Prostate gland (tissue), 2 donors: ENCODE results near the gene ARIH1. TPM values are rescaled to one million over a fixed set of nuclear protein-coding genes. Genes with fewer than 3 reads are reported as not detected.

Source experiments
- DNase-seq: peaks from one replicate; pipeline ENCODE4 v3.0.0-alpha.2; 2019; ENCODE audit warnings: low spot score
- H3K27ac ChIP-seq, 2 donors: fragments of 200-600 bp; sonication (generic); 2 replicates each; pipeline ENCODE4 v1.5.1; 2017 to 2019
- H3K27me3 ChIP-seq: fragments of 200-600 bp; sonication (generic); replicated peaks from 2 replicates; pipeline ENCODE4 v1.5.1; 2019; ENCODE audit not compliant: insufficient read depth
- H3K36me3 ChIP-seq, 2 donors: fragments of 200-600 bp; sonication (generic); 1 replicate in 1 of 2; 2 replicates in 1 of 2; pipeline versions ENCODE4 v1.5.1 to v1.8.1; 2017 to 2019
- H3K4me1 ChIP-seq: fragments of 200-600 bp; sonication (generic); replicated peaks from 2 replicates; pipeline ENCODE4 v1.5.1; 2019
- H3K4me3 ChIP-seq, 2 donors: fragments of 200-600 bp; sonication (generic); 2 replicates each; pipeline ENCODE4 v1.5.1; 2017 to 2019
- H3K9me3 ChIP-seq: fragments of 200-600 bp; sonication (generic); 2 replicates; pipeline ENCODE4 v1.5.1; 2017
- POLR2A ChIP-seq: fragments of 450-650 bp; IDR thresholded peaks from one replicate; pipeline ENCODE4 v1.6.1; 2016; ENCODE audit warnings: antibody characterized with exemption, mild to moderate bottlenecking
- POLR2AphosphoS5 ChIP-seq: sonication (generic); formaldehyde crosslinking; IDR thresholded peaks from one replicate; pipeline ENCODE4 v1.6.1; 2017; ENCODE audit warnings: antibody characterized with exemption
- WGBS: methylation state at CpG from one replicate; pipeline ENCODE4 v1.1.5; 2018; 5-methylcytosine and 5-hydroxymethylcytosine counted together
- intact Hi-C: fragments of 100-400 bp; cut with DNase I; formaldehyde crosslinking; loops from one replicate; pipeline ENCODE4 v1.14.2; 2022
- total RNA-seq, 2 donors: library from RNA; depleted of rRNA; stranded (reverse); fragments of >200 nt; gene quantifications; one replicate each; pipeline ENCODE4 v1.1.0, GENCODE V29; 2016
- TF ChIP-seq, protein P1 (sequence below), 4 experiments: fragments of 200-600 bp in 2 of 4; fragments of 450-650 bp in 2 of 4; sonication (generic) in 2 of 4; IDR thresholded peaks; 1 replicate in 3 of 4; 2 replicates in 1 of 4; pipeline ENCODE4 v1.5.1; 2016 to 2019; ENCODE audit warnings: antibody characterized with exemption in 4 of 4, mild to moderate bottlenecking in 2 of 4, moderate library complexity in 2 of 4

Gene ARIH1
- total RNA-seq, 2 donors from 2014 or later = 35.7 to 38.7 TPM

DNA sequence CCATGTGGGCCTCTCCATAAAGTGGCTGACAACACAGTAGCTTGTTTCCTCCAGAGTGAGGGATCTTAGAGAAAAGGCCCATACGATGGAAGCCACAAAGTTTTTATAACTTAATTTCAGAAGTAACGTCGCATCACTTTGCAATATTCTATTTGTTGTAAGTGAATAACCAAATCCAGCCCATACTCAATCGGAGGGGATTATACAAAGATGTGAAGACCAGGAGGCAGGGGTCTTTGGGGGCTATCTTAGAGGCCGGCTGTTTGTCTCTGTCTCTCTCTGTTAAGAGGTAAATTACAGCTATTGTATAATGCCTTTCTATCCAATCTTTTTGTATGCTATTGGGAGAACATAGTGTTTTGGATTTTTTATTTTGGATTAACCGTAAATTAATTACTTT, 9.1 kb downstream of the ARIH1 start:
- no peak for DNase-seq
- intact Hi-C loops = no loop called here
- TF ChIP-seq POLR2AphosphoS5 = no peak
- TF ChIP-seq, protein P1, sequence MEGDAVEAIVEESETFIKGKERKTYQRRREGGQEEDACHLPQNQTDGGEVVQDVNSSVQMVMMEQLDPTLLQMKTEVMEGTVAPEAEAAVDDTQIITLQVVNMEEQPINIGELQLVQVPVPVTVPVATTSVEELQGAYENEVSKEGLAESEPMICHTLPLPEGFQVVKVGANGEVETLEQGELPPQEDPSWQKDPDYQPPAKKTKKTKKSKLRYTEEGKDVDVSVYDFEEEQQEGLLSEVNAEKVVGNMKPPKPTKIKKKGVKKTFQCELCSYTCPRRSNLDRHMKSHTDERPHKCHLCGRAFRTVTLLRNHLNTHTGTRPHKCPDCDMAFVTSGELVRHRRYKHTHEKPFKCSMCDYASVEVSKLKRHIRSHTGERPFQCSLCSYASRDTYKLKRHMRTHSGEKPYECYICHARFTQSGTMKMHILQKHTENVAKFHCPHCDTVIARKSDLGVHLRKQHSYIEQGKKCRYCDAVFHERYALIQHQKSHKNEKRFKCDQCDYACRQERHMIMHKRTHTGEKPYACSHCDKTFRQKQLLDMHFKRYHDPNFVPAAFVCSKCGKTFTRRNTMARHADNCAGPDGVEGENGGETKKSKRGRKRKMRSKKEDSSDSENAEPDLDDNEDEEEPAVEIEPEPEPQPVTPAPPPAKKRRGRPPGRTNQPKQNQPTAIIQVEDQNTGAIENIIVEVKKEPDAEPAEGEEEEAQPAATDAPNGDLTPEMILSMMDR (IDR thresholded peaks at IDR 0.05) = no peak
- no peak for TF ChIP-seq POLR2A
- Histone ChIP-seq H3K4me3 (no peak overlapping the region), H3K27ac (no peak overlapping the region), H3K9me3 (no peaks in the 10 kb centered on the region), H3K36me3 (no peaks in the 10 kb centered on the region), H3K27me3 (no peaks in the 10 kb centered on the region), H3K4me1 (no peaks in the 10 kb centered on the region)
- 88% methylated on average over 6 of the region's 6 CpGs for WGBS

DNA sequence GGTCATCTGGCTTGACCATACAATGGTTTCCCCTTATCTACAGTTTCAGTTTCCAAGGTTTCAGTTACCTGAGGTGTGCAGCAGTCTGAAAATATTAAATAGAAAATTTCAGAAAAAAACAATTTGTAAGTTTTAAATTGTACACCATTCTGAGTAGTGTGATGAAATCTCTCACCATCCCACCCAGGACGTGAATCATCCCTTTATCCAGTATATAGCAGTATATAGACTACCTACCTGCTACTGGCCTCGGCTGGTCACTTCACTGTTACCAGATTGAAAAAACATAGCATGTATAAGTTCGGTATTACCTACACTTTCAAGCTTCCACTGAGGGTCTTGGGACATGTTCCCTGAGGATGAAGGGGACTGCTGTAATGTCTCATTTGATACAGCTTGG, 12.0 kb downstream of the ARIH1 start:
- intact Hi-C loops = no loop called here
- over 99% methylated on average over 3 of the region's 3 CpGs for WGBS
- H3K4me3 ChIP-seq = no peak overlapping the region
- no peaks in the 10 kb centered on the region for H3K4me1 ChIP-seq
- no peaks in the 10 kb centered on the region for H3K9me3 ChIP-seq
- H3K36me3 ChIP-seq = no peaks in the 10 kb centered on the region
- TF ChIP-seq POLR2A (no peak), POLR2AphosphoS5 (no peak)
- TF ChIP-seq, protein P1 (IDR thresholded peaks at IDR 0.05) = no peak
- no peak overlapping the region for H3K27ac ChIP-seq
- no peak for DNase-seq
- no peaks in the 10 kb centered on the region for H3K27me3 ChIP-seq

DNA sequence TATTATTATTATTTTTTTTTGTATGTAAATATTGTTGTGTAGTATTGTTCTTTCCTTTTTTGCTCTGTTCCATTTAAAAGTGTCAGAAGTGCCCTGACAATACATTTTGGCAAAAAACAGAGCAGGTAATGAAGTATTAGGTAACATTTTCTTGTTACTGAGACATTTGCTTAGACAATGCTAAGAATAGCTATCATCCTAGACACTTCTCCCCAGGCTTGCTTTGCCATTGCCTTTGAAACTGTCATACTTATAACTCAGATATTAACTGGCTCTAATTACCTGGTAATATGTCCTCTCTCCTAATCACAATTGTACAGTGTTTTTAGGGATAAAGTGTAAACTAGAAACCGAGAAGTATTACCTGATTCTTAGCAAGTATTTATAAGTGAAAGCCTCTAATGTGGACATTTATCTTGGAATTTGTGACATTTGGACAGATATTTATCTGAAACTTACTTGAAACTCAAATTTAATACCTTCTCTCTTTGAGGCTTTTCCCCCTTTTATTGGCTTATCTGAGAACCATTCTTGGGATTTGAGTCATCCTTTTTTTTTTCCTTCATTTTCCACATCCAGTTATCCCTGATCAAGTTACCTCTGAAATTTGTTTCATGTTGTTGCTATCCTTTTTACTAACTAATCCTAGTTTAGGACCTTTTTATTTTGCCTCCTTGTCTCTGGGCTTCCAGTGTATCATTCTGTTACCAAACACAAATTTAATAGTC, 13.1 kb downstream of the ARIH1 start:
- intact Hi-C loops = no loop called here
- Histone ChIP-seq H3K36me3 (no peaks in the 10 kb centered on the region), H3K27ac (no peak overlapping the region), H3K4me1 (no peaks in the 10 kb centered on the region), H3K27me3 (no peaks in the 10 kb centered on the region), H3K9me3 (no peaks in the 10 kb centered on the region), H3K4me3 (no peak overlapping the region)
- DNase-seq = no peak
- 52% methylated on average over 1 of the region's 1 CpG for WGBS
- TF ChIP-seq, protein P1 (IDR thresholded peaks at IDR 0.05) = no peak
- TF ChIP-seq POLR2A (no peak), POLR2AphosphoS5 (no peak)

DNA sequence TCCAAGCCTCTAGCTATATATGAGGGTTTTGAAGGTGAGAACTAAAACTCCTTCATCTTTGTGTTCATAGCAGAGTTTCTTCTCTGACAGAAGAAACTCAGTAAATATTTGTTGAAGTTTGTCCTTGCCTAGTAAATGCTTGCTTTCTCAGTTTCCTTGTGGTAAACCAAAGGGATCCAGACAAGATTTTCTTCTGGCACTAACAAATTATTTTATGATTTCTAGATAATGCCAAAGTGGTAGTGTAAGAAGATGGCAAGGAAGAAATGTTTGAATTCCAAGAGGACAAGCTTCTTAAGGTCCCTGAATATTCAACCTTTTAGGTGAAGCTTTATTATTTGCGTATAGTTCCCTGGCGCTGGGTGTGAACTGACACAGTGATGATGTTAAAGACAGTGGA, 14.4 kb downstream of the ARIH1 start:
- no peak for DNase-seq
- Histone ChIP-seq H3K4me1 (peaks cover 6% of the 10 kb centered on the region), H3K36me3 (no peaks in the 10 kb centered on the region), H3K9me3 (no peaks in the 10 kb centered on the region), H3K4me3 (no peak overlapping the region), H3K27ac (no peak overlapping the region), H3K27me3 (no peaks in the 10 kb centered on the region)
- WGBS = 84% methylated on average over 2 of the region's 2 CpGs
- peak; percentile 28 for TF ChIP-seq POLR2AphosphoS5
- no peak for TF ChIP-seq POLR2A
- intact Hi-C loops = no loop called here

DNA sequence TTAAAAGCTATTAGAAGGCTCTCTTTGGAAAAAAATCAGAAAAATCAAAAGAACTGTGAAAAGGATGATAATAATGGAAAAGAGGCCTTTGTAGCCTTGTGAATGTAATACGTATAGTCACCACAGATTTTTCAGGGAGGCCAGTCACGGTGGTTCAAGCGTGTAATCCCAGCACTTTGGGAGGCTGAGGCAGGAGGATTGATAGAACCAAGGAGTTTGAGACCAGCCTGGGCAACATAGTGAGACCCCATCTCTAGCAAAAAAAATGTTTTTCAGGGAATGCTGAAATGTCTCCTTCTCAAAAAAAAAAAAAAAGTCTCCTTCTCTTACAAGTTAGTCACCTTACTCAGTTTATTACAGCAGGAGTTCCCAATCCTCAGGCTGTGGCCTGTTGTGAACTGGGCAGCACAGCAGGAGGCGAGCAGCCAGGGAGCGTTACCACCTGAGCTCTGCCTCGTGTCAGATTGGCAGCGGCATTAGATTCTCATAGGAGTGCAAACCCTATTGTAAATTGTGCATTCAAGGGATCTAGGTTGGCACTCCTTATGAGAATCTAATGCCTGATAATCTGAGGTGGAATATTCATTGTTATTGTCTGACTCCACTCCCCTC, 15.9 kb downstream of the ARIH1 start:
- Histone ChIP-seq H3K4me1 (peaks cover 6% of the 10 kb centered on the region), H3K4me3 (no peak overlapping the region), H3K27ac (no peak overlapping the region), H3K27me3 (no peaks in the 10 kb centered on the region), H3K36me3 (no peaks in the 10 kb centered on the region), H3K9me3 (no peaks in the 10 kb centered on the region)
- DNase-seq = no peak
- intact Hi-C loops = no loop called here
- 89% methylated on average over 7 of the region's 7 CpGs for WGBS
- TF ChIP-seq POLR2A (no peak), POLR2AphosphoS5 (no peak)
- TF ChIP-seq, protein P1 (IDR thresholded peaks at IDR 0.05) = no peak
